Heart left ventricle (tissue), 13 donors: ENCODE data around the gene OR5W2.

Experiments used
- CTCF ChIP-seq, 12 donors: fragments of 200-600 bp; sonication (generic) in 4 of 12; IDR thresholded peaks; one replicate each; pipeline versions ENCODE4 v1.5.0 to v1.8.0; 2018 to 2022; ENCODE audit warnings: antibody characterized with exemption in 12 of 12, mild to moderate bottlenecking in 5 of 12
- POLR2A ChIP-seq, 2 donors: fragments of 450-650 bp; IDR thresholded peaks; one replicate each; pipeline ENCODE4 v1.6.1; 2017; ENCODE audit warnings: antibody characterized with exemption in 2 of 2, mild to moderate bottlenecking in 2 of 2, moderate library complexity in 2 of 2
- donor health status: ischemic (EF 13 %, LVEDD 7.1; RV severe dilation, severe dysfunction).
- donor health status: DM: no; HTN: yes; CAD: no.
- donor health status: DM: no; HTN: no; CAD: no.
- donor health status: ischemic (EF 25% LVEDD 6.9; RV normal size, moderate dysfunction).
- donor health status: ischemic (EF 25% LVEDD 5.7; RV mildly dilated, moderate dysfunction).
- donor health status: ischemic (EF 35%, LVEDD 5.7; RV mildly dilated, moderate dysfunction).
- donor health status: nonischemic (EF 11% LVEDD 7.7; RV severe dilation, severe dysfunction).
- donor health status: DM: yes; HTN: yes; CAD: no.
- donor health status: PGD.
- donor health status: ischemic (EF 29% LVEDD 5.4; RV normal size, mild dysfunction).
- donor health status: nonischemic (EF 23%, LVEDD 6.1; RV moderate dilation, normal function).

- TF ChIP-seq CTCF (IDR thresholded peaks at IDR 0.05): no peak
- no peak for TF ChIP-seq POLR2A (IDR thresholded peaks at IDR 0.05)
Measured at GRCh38 chr11:55949330-55949729, 34.9 kb upstream of the OR5W2 start.
